SK-N-SH (cell line): Measurements from ENCODE around the gene LIPJ. TPM values are rescaled to one million over a fixed set of nuclear protein-coding genes. Genes with fewer than 3 reads are reported as not detected.

Experiments
- polyA plus RNA-seq, 3 experiments: library from polyadenylated mRNA; depleted of rRNA; stranded (reverse); fragments of >200 nt; gene quantifications; 2 replicates each; pipeline ENCODE4 v1.2.3, GENCODE V29; 2012
- small RNA-seq, 7 experiments: library from RNA; depleted of rRNA; stranded (forward); fragments of <200 nt; gene quantifications; one replicate each; pipeline ENCODE3, GENCODE V24; 2012

LIPJ gene
- polyA plus RNA-seq, 1 of the 3 experiments (the other 2 are of a cell fraction) = not detected

Small RNA genes within 50 kb of the gene (small RNA-seq; reads per million reads assigned to genes)
- gene RF00019 = 0 reads per million in 7 experiments

Other genes with a start within 250 kb of the LIPJ start
- gene RNLS, start 3.4 kb upstream of the LIPJ start, polyA plus RNA-seq (2012; rRNA removed) = not detected in 2 replicates
- gene LIPF, start 77.7 kb downstream of the LIPJ start, polyA plus RNA-seq (2012; rRNA removed) = 0.06 and 0.07 TPM in 2 replicates
- not detected in 2 replicates for gene LIPK, start 119.5 kb downstream of the LIPJ start, polyA plus RNA-seq (2012; rRNA removed)
- not detected in 2 replicates for gene LIPN, start 173.3 kb downstream of the LIPJ start, polyA plus RNA-seq (2012; rRNA removed)
- not detected in 2 replicates for gene LIPM, start 216.0 kb downstream of the LIPJ start, polyA plus RNA-seq (2012; rRNA removed)